ENCODE data around the gene CACNG8.

The CACNG8 gene

DNA sequence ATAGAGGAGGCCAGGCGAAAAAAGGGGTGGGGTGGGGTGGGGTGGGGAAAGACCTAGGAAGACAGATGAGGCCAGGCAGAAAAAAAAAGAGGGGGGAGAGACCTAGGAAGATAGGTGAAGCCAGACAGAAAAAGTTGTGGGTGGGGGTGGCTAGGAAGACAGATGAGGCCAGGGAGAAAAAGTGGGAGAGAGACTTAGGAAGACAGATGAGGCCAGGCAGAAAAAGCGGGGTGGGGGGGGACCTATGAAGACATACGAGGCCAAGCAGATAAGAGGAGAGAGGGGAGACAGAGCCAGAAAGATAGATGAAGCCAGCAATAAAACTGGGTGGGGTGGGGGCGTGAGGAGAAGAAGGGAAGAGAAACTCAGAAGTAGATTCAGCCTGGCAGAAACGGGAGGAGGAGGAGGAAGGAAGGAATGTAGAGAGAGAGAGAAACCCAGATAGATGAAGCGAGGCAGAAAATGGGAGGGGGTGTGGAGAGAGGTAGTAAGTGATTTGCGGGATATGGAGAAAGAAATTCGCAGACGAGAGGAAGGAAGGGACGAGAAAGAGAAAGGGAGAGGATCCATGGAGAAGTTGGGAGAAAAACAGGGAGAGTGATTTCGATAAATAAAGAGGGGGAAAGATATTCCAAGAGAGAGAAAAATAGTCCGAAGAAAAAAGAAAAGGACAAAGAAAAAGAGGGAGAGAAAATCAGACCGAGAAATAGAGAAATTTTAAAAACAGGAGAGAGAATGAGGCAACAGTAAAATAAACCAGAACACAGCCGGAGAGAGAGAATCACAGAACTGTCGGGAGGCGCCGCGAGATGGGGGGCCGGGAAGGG is 16.5 kb downstream of the CACNG8 start:
- no peak for TF ChIP-seq POLR2AphosphoS5 (IDR thresholded peaks at IDR 0.05; ENCODE audit: low read depth, low read length)
- TF ChIP-seq, protein P1, sequence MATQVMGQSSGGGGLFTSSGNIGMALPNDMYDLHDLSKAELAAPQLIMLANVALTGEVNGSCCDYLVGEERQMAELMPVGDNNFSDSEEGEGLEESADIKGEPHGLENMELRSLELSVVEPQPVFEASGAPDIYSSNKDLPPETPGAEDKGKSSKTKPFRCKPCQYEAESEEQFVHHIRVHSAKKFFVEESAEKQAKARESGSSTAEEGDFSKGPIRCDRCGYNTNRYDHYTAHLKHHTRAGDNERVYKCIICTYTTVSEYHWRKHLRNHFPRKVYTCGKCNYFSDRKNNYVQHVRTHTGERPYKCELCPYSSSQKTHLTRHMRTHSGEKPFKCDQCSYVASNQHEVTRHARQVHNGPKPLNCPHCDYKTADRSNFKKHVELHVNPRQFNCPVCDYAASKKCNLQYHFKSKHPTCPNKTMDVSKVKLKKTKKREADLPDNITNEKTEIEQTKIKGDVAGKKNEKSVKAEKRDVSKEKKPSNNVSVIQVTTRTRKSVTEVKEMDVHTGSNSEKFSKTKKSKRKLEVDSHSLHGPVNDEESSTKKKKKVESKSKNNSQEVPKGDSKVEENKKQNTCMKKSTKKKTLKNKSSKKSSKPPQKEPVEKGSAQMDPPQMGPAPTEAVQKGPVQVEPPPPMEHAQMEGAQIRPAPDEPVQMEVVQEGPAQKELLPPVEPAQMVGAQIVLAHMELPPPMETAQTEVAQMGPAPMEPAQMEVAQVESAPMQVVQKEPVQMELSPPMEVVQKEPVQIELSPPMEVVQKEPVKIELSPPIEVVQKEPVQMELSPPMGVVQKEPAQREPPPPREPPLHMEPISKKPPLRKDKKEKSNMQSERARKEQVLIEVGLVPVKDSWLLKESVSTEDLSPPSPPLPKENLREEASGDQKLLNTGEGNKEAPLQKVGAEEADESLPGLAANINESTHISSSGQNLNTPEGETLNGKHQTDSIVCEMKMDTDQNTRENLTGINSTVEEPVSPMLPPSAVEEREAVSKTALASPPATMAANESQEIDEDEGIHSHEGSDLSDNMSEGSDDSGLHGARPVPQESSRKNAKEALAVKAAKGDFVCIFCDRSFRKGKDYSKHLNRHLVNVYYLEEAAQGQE (IDR thresholded peaks at IDR 0.05; ENCODE audit: insufficient read depth in 1 of 2, low read depth in 2 of 2, low read length in 2 of 2) = no peak
- TF ChIP-seq FOXP2 (optimal IDR thresholded peaks at IDR 0.05; ENCODE audit: borderline replicate concordance, extremely low read depth, extremely low read length, insufficient read depth) = no peak
- TF ChIP-seq SIN3A (IDR thresholded peaks at IDR 0.05; ENCODE audit: borderline replicate concordance, insufficient read depth, low read length) = no peak
- no peak for TF ChIP-seq TAF1 (IDR thresholded peaks at IDR 0.05; ENCODE audit: borderline replicate concordance, insufficient read depth, low read length)

DNA sequence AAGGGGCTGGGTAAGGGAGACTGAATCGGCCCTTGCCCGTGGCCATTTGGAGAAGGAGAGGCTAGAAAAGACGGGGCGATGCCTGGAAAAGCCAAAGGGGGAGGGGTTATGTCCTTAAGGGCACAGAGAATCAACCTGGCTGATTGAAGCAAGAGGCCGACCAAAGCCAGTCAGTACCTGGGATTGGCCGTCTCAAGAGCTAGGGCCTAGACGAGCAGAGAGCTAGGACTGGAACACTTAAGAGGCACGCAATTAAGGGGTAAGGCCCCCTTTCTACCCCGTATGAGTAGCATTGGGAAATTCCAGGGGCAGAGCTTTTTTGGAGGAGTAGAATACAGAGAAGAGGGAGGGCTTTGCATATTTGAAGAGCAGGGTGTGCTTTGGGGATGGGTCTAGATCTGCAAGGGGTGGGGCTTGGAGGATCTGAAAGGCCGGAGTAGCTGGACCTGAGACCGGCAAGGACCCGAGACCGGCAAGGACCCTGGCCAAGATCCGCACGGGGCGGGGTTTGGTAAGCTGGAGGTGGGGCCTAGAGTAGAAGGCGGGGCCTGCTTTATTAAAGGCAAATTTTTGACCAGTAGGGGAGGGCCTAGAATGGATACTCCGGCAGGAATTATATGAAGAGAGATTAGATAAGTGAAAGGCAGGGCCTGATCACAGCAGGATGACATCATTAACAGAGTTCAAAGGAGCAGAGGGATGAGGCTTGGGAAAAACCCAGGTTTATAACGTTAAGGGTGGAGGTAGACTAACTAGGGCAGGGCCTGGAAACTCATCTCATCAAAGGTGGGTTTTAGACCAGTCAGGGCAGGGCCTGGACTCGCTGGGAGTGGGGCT is 18.0 kb downstream of the CACNG8 start:
- TF ChIP-seq TAF1 (IDR thresholded peaks at IDR 0.05; ENCODE audit: borderline replicate concordance, insufficient read depth, low read length) (no peak), SIN3A (IDR thresholded peaks at IDR 0.05; ENCODE audit: borderline replicate concordance, insufficient read depth, low read length) (no peak), POLR2AphosphoS5 (IDR thresholded peaks at IDR 0.05; ENCODE audit: low read depth, low read length) (no peak)
- TF ChIP-seq, protein P1 (IDR thresholded peaks at IDR 0.05; ENCODE audit: insufficient read depth in 1 of 2, low read depth in 2 of 2, low read length in 2 of 2) = no peak

DNA sequence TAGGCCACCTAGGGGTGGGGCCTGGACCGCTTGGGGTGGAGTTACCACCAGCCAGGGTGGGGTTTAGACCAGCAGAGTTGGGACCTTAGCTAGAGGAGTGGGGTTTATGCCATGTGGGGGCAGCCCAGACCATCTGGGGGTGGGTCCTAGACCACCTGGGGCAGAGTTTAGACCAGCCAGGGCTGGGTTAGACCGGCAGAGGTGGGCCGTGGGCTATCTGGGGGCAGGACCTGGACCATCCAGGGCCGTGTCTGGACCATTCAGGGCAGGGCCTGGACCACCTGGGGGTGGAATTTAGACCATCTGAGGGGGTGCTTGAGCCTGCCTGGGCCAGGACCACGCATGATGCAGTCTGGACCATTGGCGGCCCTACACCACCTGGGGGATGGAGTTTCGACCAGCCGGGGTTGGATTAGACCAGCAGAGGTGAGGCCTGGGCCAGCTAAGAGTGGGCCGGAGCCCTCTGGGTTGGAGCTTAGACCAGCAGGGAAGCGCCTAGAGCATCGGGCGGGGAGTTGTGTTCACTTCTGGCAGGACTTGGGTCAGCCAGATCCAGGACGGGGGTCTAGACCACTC is 18.7 kb downstream of the CACNG8 start:
- no peak for TF ChIP-seq SIN3A (IDR thresholded peaks at IDR 0.05; ENCODE audit: borderline replicate concordance, insufficient read depth, low read length)
- TF ChIP-seq TAF1 (IDR thresholded peaks at IDR 0.05; ENCODE audit: borderline replicate concordance, insufficient read depth, low read length) = no peak
- TF ChIP-seq, protein P1 (IDR thresholded peaks at IDR 0.05; ENCODE audit: insufficient read depth in 1 of 2, low read depth in 2 of 2, low read length in 2 of 2) = no peak
- TF ChIP-seq FOXP2 (optimal IDR thresholded peaks at IDR 0.05; ENCODE audit: borderline replicate concordance, extremely low read depth, extremely low read length, insufficient read depth) = no peak
- no peak for TF ChIP-seq POLR2AphosphoS5 (IDR thresholded peaks at IDR 0.05; ENCODE audit: low read depth, low read length)

DNA sequence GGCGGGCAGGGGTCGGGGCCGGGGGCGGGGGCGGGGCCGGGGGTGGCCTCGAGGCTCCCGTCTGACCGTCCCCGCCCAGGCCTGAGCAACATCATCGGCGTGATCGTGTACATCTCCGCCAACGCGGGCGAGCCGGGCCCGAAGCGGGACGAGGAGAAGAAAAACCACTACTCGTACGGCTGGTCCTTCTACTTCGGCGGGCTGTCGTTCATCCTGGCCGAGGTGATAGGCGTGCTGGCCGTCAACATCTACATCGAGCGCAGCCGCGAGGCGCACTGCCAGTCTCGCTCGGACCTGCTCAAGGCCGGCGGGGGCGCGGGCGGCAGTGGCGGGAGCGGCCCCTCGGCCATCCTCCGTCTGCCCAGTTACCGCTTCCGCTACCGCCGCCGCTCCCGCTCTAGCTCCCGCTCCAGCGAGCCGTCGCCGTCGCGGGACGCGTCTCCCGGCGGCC is 19.3 kb downstream of the CACNG8 start:
- no peak for TF ChIP-seq FOXP2 (optimal IDR thresholded peaks at IDR 0.05; ENCODE audit: borderline replicate concordance, extremely low read depth, extremely low read length, insufficient read depth)
- TF ChIP-seq SIN3A (IDR thresholded peaks at IDR 0.05; ENCODE audit: borderline replicate concordance, insufficient read depth, low read length) = no peak
- no peak for TF ChIP-seq TAF1 (IDR thresholded peaks at IDR 0.05; ENCODE audit: borderline replicate concordance, insufficient read depth, low read length)
- TF ChIP-seq, protein P1 (IDR thresholded peaks at IDR 0.05; ENCODE audit: insufficient read depth in 1 of 2, low read depth in 2 of 2, low read length in 2 of 2) = no peak
- no peak for TF ChIP-seq POLR2AphosphoS5 (IDR thresholded peaks at IDR 0.05; ENCODE audit: low read depth, low read length)
